IMR-90 (cell line): ENCODE results near the gene DEAF1. TPM values are rescaled to one million over a fixed set of nuclear protein-coding genes. Genes with fewer than 3 reads are reported as not detected.

Source experiments
- ATAC-seq: fragments of 200-7000 bp; cut with Tn5 transposase; 2 replicates; pipeline ENCODE4 v1.9.1; 2020; ENCODE audit warnings: low read depth, mild to moderate bottlenecking, moderate library complexity
- BruUV-seq: library from RNA; stranded (reverse); fragments of 400-500 nt; replicated peaks from 2 replicates; lab custom pipeline; 2021; lab: Mats Ljungman, UMichigan
- CTCF ChIA-PET: fragments of 300-600 bp; formaldehyde crosslinking; extraction: SDS; loops from one replicate; lab custom pipeline; 2021; ENCODE audit warnings: antibody characterized with exemption; lab: Yijun Ruan, JAX
- POLR2A ChIA-PET: fragments of 300-600 bp; sonication (Branson Sonifier 250); formaldehyde crosslinking; loops from one replicate; lab custom pipeline; 2022; ENCODE audit warnings: antibody characterized with exemption; ENCODE audit not compliant: unreplicated experiment; lab: Charles Lee
- DNase-seq: peaks from one replicate; pipeline ENCODE4 v3.0.0; 2013
- H2AFZ ChIP-seq: replicated peaks from 2 replicates; pipeline ENCODE3; 2013; ENCODE audit warnings: low read length, mild to moderate bottlenecking; ENCODE audit not compliant: poor library complexity
- H2AK5ac ChIP-seq: 2 replicates; pipeline ENCODE4 v1.6.1; 2013; ENCODE audit warnings: low read depth, low read length, inconsistent platforms
- H2AK9ac ChIP-seq: replicated peaks from 2 replicates; pipeline ENCODE3; 2013; ENCODE audit warnings: mild to moderate bottlenecking, low read depth, low read length, moderate library complexity; ENCODE audit not compliant: poor library complexity
- H2BK120ac ChIP-seq: 2 replicates; pipeline ENCODE4 v1.6.1; 2013; ENCODE audit warnings: low read depth, low read length, inconsistent platforms
- H2BK15ac ChIP-seq: 3 replicates; pipeline ENCODE4 v1.6.1; 2013; ENCODE audit warnings: low read depth, low read length, inconsistent platforms
- H2BK20ac ChIP-seq: 2 replicates; pipeline ENCODE4 v1.6.1; 2013; ENCODE audit warnings: low read depth, mild to moderate bottlenecking, inconsistent platforms, low read length, moderate library complexity
- H2BK5ac ChIP-seq: 2 replicates; pipeline ENCODE4 v1.6.1; 2013; ENCODE audit warnings: mild to moderate bottlenecking, low read depth, low read length, inconsistent platforms; ENCODE audit not compliant: poor library complexity, severe bottlenecking
- H3K14ac ChIP-seq: replicated peaks from 2 replicates; pipeline ENCODE4 v1.6.1; 2013; ENCODE audit warnings: low read depth, low read length, inconsistent platforms
- H3K18ac ChIP-seq: 2 replicates; pipeline ENCODE4 v1.6.1; 2013; ENCODE audit warnings: low read depth, low read length, control low read depth
- H3K23ac ChIP-seq: 2 replicates; pipeline ENCODE4 v1.6.1; 2013; ENCODE audit warnings: low read depth, low read length, inconsistent platforms
- H3K27ac ChIP-seq: 2 replicates; pipeline ENCODE4 v1.5.1; 2013; ENCODE audit warnings: mild to moderate bottlenecking, control low read depth, low read length; ENCODE audit not compliant: insufficient read depth
- H3K27me3 ChIP-seq: 2 replicates; pipeline ENCODE4 v1.6.1; 2013; ENCODE audit warnings: low read length; ENCODE audit not compliant: control insufficient read depth, insufficient read depth
- H3K36me3 ChIP-seq: 2 replicates; pipeline ENCODE4 v1.6.1; 2013; ENCODE audit warnings: low read length, mixed read lengths; ENCODE audit not compliant: control insufficient read depth, insufficient read depth
- H3K4ac ChIP-seq: 2 replicates; pipeline ENCODE4 v1.6.1; 2013; ENCODE audit warnings: low read depth, low read length, inconsistent platforms
- H3K4me1 ChIP-seq: 2 replicates; pipeline ENCODE4 v1.6.1; 2013; ENCODE audit warnings: low read length, mixed read lengths; ENCODE audit not compliant: control insufficient read depth, insufficient read depth
- H3K4me2 ChIP-seq: 2 replicates; pipeline ENCODE4 v1.6.1; 2013; ENCODE audit warnings: low read depth, mild to moderate bottlenecking, control low read depth, low read length, moderate library complexity
- H3K4me3 ChIP-seq: 2 replicates; pipeline ENCODE4 v1.5.1; 2013; ENCODE audit warnings: low read depth, mild to moderate bottlenecking, control low read depth, low read length, moderate library complexity; ENCODE audit not compliant: insufficient read depth
- H3K56ac ChIP-seq: 2 replicates; pipeline ENCODE4 v1.6.1; 2013; ENCODE audit warnings: low read length, inconsistent platforms; ENCODE audit not compliant: insufficient read depth; ENCODE audit errors: extremely low read depth
- H3K79me1 ChIP-seq, 2 experiments: 2 replicates each; pipeline ENCODE4 v1.6.1; 2013; ENCODE audit warnings: low read length in 2 of 2, inconsistent platforms in 1 of 2, low read depth in 1 of 2
- H3K9ac ChIP-seq: 2 replicates; pipeline ENCODE4 v1.6.1; 2013; ENCODE audit warnings: low read depth, low read length, control low read depth
- H3K9me1 ChIP-seq: 2 replicates; pipeline ENCODE4 v1.6.1; 2013; ENCODE audit warnings: low read length, inconsistent platforms; ENCODE audit not compliant: insufficient read depth
- H3K9me3 ChIP-seq: 2 replicates; pipeline ENCODE4 v1.6.1; 2013; ENCODE audit warnings: low read length; ENCODE audit not compliant: control insufficient read depth, insufficient read depth
- H4K20me1 ChIP-seq: 2 replicates; pipeline ENCODE4 v1.6.1; 2013; ENCODE audit warnings: low read length, inconsistent platforms; ENCODE audit not compliant: insufficient read depth
- H4K5ac ChIP-seq: 2 replicates; pipeline ENCODE4 v1.6.1; 2013; ENCODE audit warnings: mild to moderate bottlenecking, low read depth, low read length, control low read depth
- H4K8ac ChIP-seq, 2 experiments: 2 replicates each; pipeline ENCODE4 v1.6.1; 2013; ENCODE audit warnings: low read depth in 2 of 2, low read length in 2 of 2, control low read depth in 1 of 2, inconsistent platforms in 1 of 2
- H4K91ac ChIP-seq: 2 replicates; pipeline ENCODE4 v1.6.1; 2013; ENCODE audit warnings: low read depth, low read length, inconsistent platforms; ENCODE audit not compliant: insufficient read depth
- POLR2A ChIP-seq: IDR thresholded peaks from 2 replicates; pipeline ENCODE4 v1.6.1; 2012; ENCODE audit warnings: mild to moderate bottlenecking, low read depth, low read length
- SMC3 ChIP-seq: fragments of 150-350 bp; IDR thresholded peaks from 2 replicates; pipeline ENCODE4 v1.6.1; 2016; ENCODE audit warnings: low read depth, mild to moderate bottlenecking, antibody characterized with exemption, low read length, moderate library complexity
- WGBS, 2 experiments: methylation state at CpG; one replicate each; pipeline versions ENCODE4 v1.1.5 to v1.1.7; 2013; ENCODE audit warnings: missing lambda C conversion rate in 2 of 2; ENCODE audit not compliant: insufficient read length in 1 of 2; ENCODE audit errors: extremely low coverage in 2 of 2; 5-methylcytosine and 5-hydroxymethylcytosine counted together
- dilution Hi-C: fragments of 300-500 bp; cut with HindIII; formaldehyde crosslinking; loops from one replicate; pipeline ENCODE4 v1.14.3; 2018; ENCODE audit warnings: low sequenced_read_pairs; ENCODE audit not compliant: unreplicated experiment
- in situ Hi-C: fragments of 300-500 bp; cut with MboI; formaldehyde crosslinking; loops from 3 replicates; pipeline ENCODE4 v1.14.3; 2019; ENCODE audit warnings: low sequenced_read_pairs, inconsistent platforms, mixed read lengths
- intact Hi-C: fragments of 100-400 bp; cut with micrococcal nuclease; formaldehyde crosslinking; loops from 2 replicates; pipeline ENCODE4 v1.10.0; 2022
- polyA plus RNA-seq, 3 experiments: library from polyadenylated mRNA; depleted of rRNA; stranded (reverse); fragments of >200 nt; gene quantifications; 2 replicates each; pipeline ENCODE4 v1.2.3, GENCODE V29; 2012; ENCODE audit warnings: low replicate concordance in 1 of 3
- total RNA-seq: library from RNA; depleted of rRNA; stranded (reverse); fragments of >200 nt; gene quantifications from 2 replicates; pipeline ENCODE4 v1.2.3, GENCODE V29; 2012
- TF ChIP-seq, protein P1 (sequence below): fragments of 150-350 bp; IDR thresholded peaks from 2 replicates; pipeline ENCODE4 v1.6.1; 2016; ENCODE audit warnings: low read depth, mild to moderate bottlenecking, low read length, moderate library complexity, borderline replicate concordance

DEAF1 gene
- total and polyA plus RNA-seq, 2 of the 4 experiments (the other 2 are of a cell fraction), result 22.9 to 31.6 TPM

DNA sequence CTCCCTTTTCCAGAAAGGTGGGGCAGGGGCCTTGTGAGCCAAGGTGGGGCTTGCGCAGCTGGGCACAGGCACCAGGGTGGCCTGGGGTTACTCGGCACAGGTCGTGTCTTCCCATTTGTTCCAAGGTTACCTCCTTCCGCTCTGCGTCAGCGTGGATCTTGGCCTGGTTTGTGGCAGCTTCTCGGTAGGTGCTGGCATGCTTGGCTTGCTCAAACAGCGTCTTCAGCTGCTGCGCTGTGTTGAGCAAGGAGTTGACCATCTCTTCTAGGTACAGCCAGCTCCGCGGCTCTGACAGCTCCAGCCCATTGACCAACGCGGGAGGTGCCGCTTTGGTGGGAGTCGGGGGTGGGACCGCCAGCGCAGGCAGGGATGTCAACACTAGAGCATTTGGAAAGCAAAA is 20.6 kb downstream of the DEAF1 start:
- no peak overlapping the region for H3K27ac ChIP-seq
- 0 out of 2 replicates have a peak, but pooled peaks cover 2% of the 10 kb centered on the region for H3K9me1 ChIP-seq
- H2BK5ac ChIP-seq, result no peak overlapping the region
- DNase-seq (no peak), ATAC-seq (no peak)
- in situ Hi-C loops, result no loop called here
- peak overlapping the region; percentile 78 for H2AK9ac ChIP-seq
- no peak overlapping the region for H2AK5ac ChIP-seq
- no peak overlapping the region for H4K8ac ChIP-seq
- ChIA-PET CTCF (no interaction called here), POLR2A (no interaction called here)
- no peaks in the 10 kb centered on the region; a peak in 2 of 4 replicates for H3K79me1 ChIP-seq
- WGBS, 2 experiments, result 99% methylated on average over 9 of the region's 17 CpGs; no CpG with 5 or more reads in 1 of the 2 experiments
- H3K9me3 ChIP-seq, result no peaks in the 10 kb centered on the region
- no peak overlapping the region for H4K91ac ChIP-seq
- H3K36me3 ChIP-seq, result peaks cover 33% of the 10 kb centered on the region
- no peak overlapping the region for H3K4me3 ChIP-seq
- no peak overlapping the region for H2AFZ ChIP-seq
- no peak overlapping the region for H4K5ac ChIP-seq
- H2BK15ac ChIP-seq, result no peak overlapping the region
- H3K4me1 ChIP-seq, result no peaks in the 10 kb centered on the region
- H3K14ac ChIP-seq, result no peak overlapping the region
- no peaks in the 10 kb centered on the region; the same call in none of the 2 replicates for H4K20me1 ChIP-seq
- H2BK120ac ChIP-seq, result no peak overlapping the region
- intact Hi-C loops, result no loop called here
- no peak overlapping the region for H3K23ac ChIP-seq
- H3K9ac ChIP-seq, result no peak overlapping the region
- H3K18ac ChIP-seq, result no peak overlapping the region
- H3K4me2 ChIP-seq, result no peak overlapping the region
- no peak overlapping the region for H2BK20ac ChIP-seq
- no peak overlapping the region for H3K56ac ChIP-seq
- TF ChIP-seq SMC3, result no peak
- TF ChIP-seq, protein P1, sequence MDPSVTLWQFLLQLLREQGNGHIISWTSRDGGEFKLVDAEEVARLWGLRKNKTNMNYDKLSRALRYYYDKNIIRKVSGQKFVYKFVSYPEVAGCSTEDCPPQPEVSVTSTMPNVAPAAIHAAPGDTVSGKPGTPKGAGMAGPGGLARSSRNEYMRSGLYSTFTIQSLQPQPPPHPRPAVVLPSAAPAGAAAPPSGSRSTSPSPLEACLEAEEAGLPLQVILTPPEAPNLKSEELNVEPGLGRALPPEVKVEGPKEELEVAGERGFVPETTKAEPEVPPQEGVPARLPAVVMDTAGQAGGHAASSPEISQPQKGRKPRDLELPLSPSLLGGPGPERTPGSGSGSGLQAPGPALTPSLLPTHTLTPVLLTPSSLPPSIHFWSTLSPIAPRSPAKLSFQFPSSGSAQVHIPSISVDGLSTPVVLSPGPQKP, result no peak
- TF ChIP-seq POLR2A, result no peak
- H3K27me3 ChIP-seq, result no peaks in the 10 kb centered on the region
- no peak overlapping the region for H3K4ac ChIP-seq
- BruUV-seq, result no TSS peak
- dilution Hi-C loops, result no loop called here
